Measurements from ENCODE around the gene ABCA2.

DNA sequence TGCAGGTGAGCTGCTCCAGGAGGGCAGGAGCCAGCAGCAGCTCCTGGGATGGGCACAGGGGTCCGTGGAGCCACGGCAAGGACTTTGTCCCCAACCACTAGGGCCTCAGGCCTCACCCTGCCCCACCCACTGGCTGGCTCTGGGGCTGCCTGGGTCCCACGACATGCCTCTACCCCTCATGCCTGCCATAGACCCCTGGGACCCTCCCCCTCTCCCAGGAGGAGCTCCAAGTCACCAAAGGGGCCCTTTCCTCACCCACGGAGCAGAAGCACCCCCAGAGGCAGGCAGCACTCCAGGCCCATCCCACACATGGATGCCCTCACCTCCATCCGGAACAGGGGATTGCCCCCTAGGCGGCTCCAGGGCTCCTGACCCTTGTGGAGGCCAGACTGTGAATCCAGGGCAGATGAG is 6.5 kb downstream of the ABCA2 start:
- TF ChIP-seq CTCF (IDR thresholded peaks at IDR 0.05) = no peak
- TF ChIP-seq NR3C1 (CRISPR knock-in tag; conservative IDR thresholded peaks at IDR 0.05; ENCODE audit: low read depth) = no peak
- TF ChIP-seq NFYB (CRISPR knock-in tag; conservative IDR thresholded peaks at IDR 0.05; ENCODE audit: low read depth) = no peak
- TF ChIP-seq IRF2 (CRISPR knock-in tag; IDR thresholded peaks at IDR 0.05; ENCODE audit: borderline replicate concordance, low read depth) = no peak
- TF ChIP-seq ZNF232 (CRISPR knock-in tag; IDR thresholded peaks at IDR 0.05) = no peak
- TF ChIP-seq TP53 (CRISPR knock-in tag; IDR thresholded peaks at IDR 0.05) = no peak
- no peak for TF ChIP-seq NR2C2 (CRISPR knock-in tag; IDR thresholded peaks at IDR 0.05)
- TF ChIP-seq JUN (CRISPR knock-in tag; IDR thresholded peaks at IDR 0.05) = no peak
- no peak for TF ChIP-seq ARID4B (CRISPR knock-in tag; IDR thresholded peaks at IDR 0.05; ENCODE audit: borderline replicate concordance)
